Fibroblast of villous mesenchyme (primary cell): ENCODE measurements around the gene SNX19. TPM values are rescaled to one million over a fixed set of nuclear protein-coding genes. Genes with fewer than 3 reads are reported as not detected.

Experiments used
- DNase-seq: peaks from one replicate; pipeline ENCODE4 v3.0.0-alpha.2; 2010; ENCODE audit warnings: low read depth
- H3K4me3 ChIP-seq: 2 replicates; pipeline ENCODE4 v1.5.1; 2011; ENCODE audit warnings: low read depth, mild to moderate bottlenecking, low read length
- total RNA-seq: library from RNA; depleted of rRNA; stranded (reverse); fragments of >200 nt; gene quantifications from 2 replicates; pipeline ENCODE4 v1.2.3, GENCODE V29; 2012
- TF ChIP-seq, protein P1 (sequence below): IDR thresholded peaks from 2 replicates; pipeline ENCODE4 v1.5.1; 2012; ENCODE audit warnings: low read depth, mild to moderate bottlenecking, low read length; ENCODE audit not compliant: insufficient read depth

SNX19 gene
- total RNA-seq, 1 donor, result 96.3 TPM

DNA sequence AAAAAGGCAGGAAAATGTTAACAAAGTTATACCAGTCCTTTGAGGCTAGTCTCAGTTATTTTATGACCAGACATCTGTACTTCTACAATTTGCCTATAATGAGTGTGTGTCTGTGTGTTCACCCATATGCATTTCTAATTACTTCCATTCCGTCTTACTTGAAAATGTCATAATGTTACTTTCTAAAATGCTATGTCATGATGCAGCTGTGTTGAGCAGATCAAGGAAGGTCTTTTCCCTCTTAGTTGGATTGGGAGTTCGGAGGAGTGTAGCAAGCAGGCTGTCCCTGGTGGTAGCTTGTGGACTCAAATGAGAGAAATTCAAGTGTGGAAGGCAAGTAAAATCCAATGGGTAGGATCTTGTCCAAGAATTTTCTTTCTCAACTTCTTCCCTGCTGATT is 3.0 kb downstream of the SNX19 start:
- TF ChIP-seq, protein P1, sequence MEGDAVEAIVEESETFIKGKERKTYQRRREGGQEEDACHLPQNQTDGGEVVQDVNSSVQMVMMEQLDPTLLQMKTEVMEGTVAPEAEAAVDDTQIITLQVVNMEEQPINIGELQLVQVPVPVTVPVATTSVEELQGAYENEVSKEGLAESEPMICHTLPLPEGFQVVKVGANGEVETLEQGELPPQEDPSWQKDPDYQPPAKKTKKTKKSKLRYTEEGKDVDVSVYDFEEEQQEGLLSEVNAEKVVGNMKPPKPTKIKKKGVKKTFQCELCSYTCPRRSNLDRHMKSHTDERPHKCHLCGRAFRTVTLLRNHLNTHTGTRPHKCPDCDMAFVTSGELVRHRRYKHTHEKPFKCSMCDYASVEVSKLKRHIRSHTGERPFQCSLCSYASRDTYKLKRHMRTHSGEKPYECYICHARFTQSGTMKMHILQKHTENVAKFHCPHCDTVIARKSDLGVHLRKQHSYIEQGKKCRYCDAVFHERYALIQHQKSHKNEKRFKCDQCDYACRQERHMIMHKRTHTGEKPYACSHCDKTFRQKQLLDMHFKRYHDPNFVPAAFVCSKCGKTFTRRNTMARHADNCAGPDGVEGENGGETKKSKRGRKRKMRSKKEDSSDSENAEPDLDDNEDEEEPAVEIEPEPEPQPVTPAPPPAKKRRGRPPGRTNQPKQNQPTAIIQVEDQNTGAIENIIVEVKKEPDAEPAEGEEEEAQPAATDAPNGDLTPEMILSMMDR, result no peak
- H3K4me3 ChIP-seq, result no peak overlapping the region
- DNase-seq, result no peak

DNA sequence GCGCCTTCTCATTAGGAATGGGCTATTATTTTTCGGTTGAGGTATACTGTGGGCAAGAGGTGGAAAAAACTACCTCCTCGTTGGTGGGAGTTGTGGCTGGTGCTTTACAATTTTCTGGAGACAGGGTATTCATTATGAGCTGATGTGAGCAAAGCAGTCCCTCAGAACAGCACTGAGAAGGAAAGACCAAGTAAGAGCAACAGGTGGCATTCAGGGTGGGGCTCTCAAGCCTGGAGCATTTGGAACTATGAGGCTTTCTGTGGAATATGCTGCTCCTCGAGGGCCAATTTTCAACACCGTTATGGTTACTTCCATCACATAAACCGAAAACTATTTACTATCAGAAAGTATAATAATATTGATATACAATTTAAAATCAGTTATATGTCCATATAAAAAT is 3.7 kb downstream of the SNX19 start:
- DNase-seq, result no peak
- H3K4me3 ChIP-seq, result no peak overlapping the region
- TF ChIP-seq, protein P1, result no peak

DNA sequence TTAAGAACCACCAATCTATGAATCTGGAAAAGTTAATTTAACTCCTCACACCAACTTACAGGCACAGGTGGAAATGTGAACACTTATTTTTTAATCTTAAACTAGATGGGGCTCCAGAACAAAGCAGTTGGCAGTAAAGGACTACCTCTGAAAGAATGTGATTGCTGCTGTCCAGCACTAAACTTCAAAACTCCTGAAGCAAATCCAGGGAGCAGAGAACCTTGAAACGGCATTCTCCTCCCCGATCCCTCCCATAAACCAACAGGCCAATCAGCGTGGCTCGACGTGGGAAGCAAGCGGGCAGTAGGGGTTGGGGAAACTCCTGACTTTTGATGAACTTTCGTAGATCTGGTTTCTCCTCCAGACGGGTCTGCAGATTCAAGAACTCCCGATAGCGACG is 5.0 kb downstream of the SNX19 start:
- TF ChIP-seq, protein P1, result no peak
- no peak for DNase-seq
- H3K4me3 ChIP-seq, result no peak overlapping the region

DNA sequence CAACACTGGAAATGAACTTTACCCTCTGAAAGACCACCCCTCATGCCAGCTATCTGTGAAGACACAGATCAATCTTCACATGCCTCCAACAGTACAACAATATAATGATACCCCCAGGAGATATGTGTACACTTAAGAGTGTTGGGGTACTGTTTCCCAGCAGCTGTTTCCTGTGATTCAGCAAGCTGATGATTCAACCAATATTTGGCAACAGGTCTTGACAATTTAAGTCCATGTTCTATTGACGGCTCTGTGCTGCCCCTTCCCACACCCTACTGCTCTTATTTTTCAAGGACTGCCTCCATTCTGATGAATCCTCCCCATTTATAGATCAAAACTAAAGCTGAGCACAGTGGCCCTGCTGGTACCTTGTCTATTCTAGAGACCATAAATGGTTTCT is 6.6 kb downstream of the SNX19 start:
- TF ChIP-seq, protein P1, result no peak
- peak; percentile 85 for DNase-seq
- no peak overlapping the region for H3K4me3 ChIP-seq

DNA sequence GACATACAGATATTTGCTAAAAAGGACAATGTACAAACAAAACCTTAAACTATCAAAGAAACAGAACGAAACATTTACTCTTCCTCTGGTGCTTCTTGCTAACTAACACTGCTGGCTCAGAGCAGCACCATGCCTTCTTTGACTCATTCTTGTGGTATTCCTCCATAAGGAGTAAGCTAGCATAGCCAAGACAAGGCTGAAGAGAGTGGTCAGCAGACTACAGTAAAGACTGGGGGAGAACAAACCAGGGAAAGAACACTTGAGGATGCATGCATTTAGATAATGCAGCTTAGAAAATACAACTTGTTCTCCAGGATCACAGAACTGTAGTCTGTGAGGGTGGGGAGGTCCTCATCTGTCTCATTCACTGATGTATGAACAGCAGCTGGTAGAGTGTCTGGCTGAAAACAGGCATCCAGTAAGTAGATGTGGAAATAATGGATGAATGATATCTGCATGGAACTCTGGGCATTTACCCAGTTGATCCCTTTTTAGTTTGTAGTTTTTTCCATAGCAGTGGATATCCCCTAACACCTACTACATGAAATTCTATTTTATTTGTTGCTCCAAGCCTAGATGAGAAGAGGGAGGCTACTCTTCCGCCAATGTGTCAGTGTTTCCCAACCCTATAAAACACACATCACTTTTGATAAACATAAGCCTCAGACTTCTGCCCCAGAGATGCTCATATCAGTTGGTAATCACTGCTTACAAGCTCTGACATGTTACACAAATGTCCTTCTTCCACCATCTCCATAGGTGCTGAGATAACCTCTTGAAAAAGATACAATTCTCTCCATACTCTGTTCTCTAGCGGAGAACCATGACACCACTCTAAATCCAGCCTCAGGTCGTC is 7.3 kb downstream of the SNX19 start:
- H3K4me3 ChIP-seq, result no peak overlapping the region
- TF ChIP-seq, protein P1, result no peak
- peak; percentile 82 for DNase-seq

DNA sequence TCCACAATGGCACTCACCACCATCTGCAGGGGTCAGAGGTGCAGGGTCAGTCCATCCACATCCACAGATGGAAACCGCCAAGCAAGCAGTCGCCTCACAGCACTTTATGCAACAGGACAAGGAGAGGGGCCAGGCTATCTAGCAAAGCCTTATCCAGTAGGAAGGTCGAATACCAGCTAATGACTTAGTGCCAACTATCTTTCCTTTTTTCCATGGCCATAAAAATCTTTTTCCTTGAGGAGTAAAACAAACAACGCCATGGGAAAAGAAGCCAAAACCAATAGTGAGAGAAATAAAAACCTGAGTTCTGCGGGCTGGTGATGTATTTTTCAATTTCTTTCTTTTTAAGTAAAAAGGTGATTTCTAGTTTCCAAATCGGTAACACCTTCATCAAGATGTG is 8.2 kb downstream of the SNX19 start:
- H3K4me3 ChIP-seq, result no peak overlapping the region
- no peak for DNase-seq
- TF ChIP-seq, protein P1, result no peak
